ENCODE data around the gene TRAF3IP3. TPM values are rescaled to one million over a fixed set of nuclear protein-coding genes. Genes with fewer than 3 reads are reported as not detected.
"Not testable (repeated sequence)": the region's sequence is repeated elsewhere in the genome, so short reads cannot be mapped to it uniquely, and the experiment has no call there.

TRAF3IP3 gene
- total and polyA plus RNA-seq, 11 donors = 0.16 to 10.6 (median 0.75) TPM; not detected in 1

- DNase-seq (peak in 3 of 5 donors; percentile 52 to 57 (median 55)), ATAC-seq (peak; percentile 49 to 73 (median 64))
- Histone ChIP-seq H3K4me1 (peaks cover 4 to 49% (median 20%) of the 10 kb centered on the region in 12 donors), H3K36me3 (peaks cover 0 to 39% (median 3%) of the 10 kb centered on the region in 9 donors), H3K27ac (peak overlapping the region; percentile 58 to 90 (median 82)), H3K27me3 (no peaks in the 10 kb centered on the region), H3K4me3 (no peak overlapping the region), H3K9me3 (no peaks in the 10 kb centered on the region)
- intact Hi-C loops (cut with DNase I) = loop anchor here in 1 of 10 donors (5.0 kb wide), 1 partner anchor 40 kb away; the partner anchor contains the start of gene UTP25
- WGBS, 4 donors = 38 to 51% (median 47%) methylated on average over 2 of the region's 2 CpGs
- no peak for TF ChIP-seq CTCF (IDR thresholded peaks at IDR 0.05)
- no peak for TF ChIP-seq POLR2A (IDR thresholded peaks at IDR 0.05)
Observed at GRCh38 chr1:209787551-209787950, 31.7 kb downstream of the TRAF3IP3 start.

DNA sequence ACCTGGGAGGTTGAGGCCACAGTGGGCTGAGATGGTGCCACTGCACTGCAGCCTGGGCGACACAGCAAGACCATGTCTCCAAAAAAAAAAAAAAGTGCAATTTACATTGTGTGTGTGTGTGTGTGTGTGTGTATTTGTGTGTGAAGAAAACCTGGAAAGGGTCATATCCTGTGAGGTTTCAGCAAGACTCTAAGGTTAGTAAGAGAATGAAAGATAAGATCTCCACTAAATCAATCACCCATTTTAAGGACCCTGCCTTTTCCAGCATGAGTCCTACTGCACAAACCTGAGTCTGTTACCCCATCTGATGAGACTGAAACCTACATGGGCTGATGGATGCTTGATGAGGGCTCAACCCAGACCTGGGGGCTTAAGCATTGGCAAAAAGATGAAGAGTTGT lies 33.4 kb downstream of the TRAF3IP3 start:
- Histone ChIP-seq H3K9me3 (no peaks in the 10 kb centered on the region), H3K4me3 (no peak overlapping the region), H3K27me3 (no peaks in the 10 kb centered on the region), H3K27ac (no peak overlapping the region), H3K4me1 (peaks cover 0 to 37% (median 10%) of the 10 kb centered on the region in 12 donors), H3K36me3 (peaks cover 0 to 52% (median 3%) of the 10 kb centered on the region in 9 donors)
- ATAC-seq = no peak
- intact Hi-C loops (cut with DNase I) = loop anchor here in 1 of 10 donors (5.0 kb wide), 1 partner anchor 38 kb away; the partner anchor contains the start of gene UTP25
- no peak for DNase-seq
- TF ChIP-seq CTCF (IDR thresholded peaks at IDR 0.05) = no peak
- no peak for TF ChIP-seq POLR2A (IDR thresholded peaks at IDR 0.05)
- 71 to 94% (median 79%) methylated on average over 1 of the region's 1 CpG for WGBS, 4 donors

DNA sequence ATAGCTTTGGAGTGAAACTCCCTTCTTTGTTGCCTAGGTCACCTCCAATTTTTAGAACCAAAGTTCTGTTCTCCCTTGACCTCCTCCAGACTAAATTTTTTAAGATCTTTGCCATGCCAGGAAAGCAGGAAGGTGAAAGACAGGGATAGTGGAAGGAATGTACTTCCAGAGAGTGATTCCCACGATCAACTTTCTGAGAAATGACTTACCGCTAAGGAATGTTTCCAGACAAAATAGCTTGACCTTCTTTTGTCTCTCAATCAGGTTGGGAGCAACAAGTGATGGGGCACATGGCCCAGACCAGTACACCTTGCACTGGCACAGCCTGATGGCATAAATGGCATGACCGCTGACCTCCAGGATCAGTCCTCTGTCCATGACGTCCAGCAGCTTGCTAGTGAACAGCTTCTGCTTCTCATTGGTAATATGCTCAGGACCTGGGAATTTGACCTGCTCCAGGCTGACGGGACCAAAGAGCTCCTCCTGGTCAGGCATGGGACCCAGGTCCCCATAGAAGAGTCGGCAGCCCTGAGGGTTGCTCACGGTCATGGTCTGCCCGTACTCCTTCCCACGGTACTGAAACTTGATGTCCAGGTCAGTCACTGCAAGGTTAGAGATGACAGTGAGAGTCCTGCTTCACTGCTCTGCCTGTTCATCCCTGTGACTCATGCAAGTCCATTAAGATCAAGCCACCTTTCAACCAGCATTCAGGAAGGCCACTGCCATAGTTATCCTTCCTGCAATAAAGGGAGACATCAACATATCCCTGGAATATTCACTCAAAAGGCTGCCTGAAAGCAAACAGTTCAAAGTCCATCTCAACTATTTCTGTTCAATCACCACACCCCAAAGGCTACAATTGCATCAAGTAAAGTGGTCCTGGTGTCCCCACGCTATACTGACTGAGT lies 34.7 kb downstream of the TRAF3IP3 start:
- H3K36me3 ChIP-seq = peaks cover 0 to 55% (median 3%) of the 10 kb centered on the region in 9 donors
- no peak for TF ChIP-seq CTCF (IDR thresholded peaks at IDR 0.05)
- TF ChIP-seq POLR2A (IDR thresholded peaks at IDR 0.05) = no peak
- no peak overlapping the region for H3K4me3 ChIP-seq
- DNase-seq (no peak), ATAC-seq (no peak)
- intact Hi-C loops (cut with DNase I) = no loop called here
- 82 to 88% (median 84%) methylated on average over 9 to 10 of the region's 10 CpGs for WGBS, 4 donors
- H3K9me3 ChIP-seq = no peaks in the 10 kb centered on the region
- peak overlapping the region in 1 of 12 donors; percentile 20 for H3K27ac ChIP-seq
- H3K27me3 ChIP-seq = no peaks in the 10 kb centered on the region
- H3K4me1 ChIP-seq = peaks cover 0 to 27% (median 7%) of the 10 kb centered on the region in 12 donors

DNA sequence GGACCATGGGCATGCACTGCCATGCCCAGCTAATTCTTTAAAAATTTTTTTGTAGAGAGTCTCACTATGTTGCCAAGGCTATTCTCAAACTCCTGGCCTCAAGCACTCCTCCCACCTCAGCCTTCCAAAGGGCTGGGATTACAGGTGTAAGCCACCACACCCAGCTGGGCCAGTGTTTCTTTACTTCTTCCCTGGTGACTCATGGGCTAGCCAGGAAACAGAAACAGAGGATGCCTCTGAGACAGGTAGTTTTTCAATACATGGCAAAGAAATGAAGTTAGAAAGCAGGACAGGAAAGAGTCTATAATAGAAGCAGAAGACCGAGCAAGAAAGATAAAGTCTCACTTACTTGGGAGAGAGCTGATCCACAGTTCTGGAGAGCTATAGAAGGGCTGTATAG lies 36.1 kb downstream of the TRAF3IP3 start:
- Histone ChIP-seq H3K4me3 (no peak overlapping the region), H3K36me3 (peaks cover 0 to 55% (median 3%) of the 10 kb centered on the region in 9 donors), H3K9me3 (no peaks in the 10 kb centered on the region), H3K27me3 (no peaks in the 10 kb centered on the region), H3K27ac (no peak overlapping the region), H3K4me1 (peaks cover 0 to 19% (median 6%) of the 10 kb centered on the region in 12 donors)
- intact Hi-C loops (cut with DNase I) = no loop called here
- TF ChIP-seq POLR2A (IDR thresholded peaks at IDR 0.05) (no peak), CTCF (IDR thresholded peaks at IDR 0.05) (no peak)
- ATAC-seq = no peak
- 37 to 79% (median 58%) methylated on average over 1 of the region's 1 CpG for WGBS, 4 donors
- no peak for DNase-seq

DNA sequence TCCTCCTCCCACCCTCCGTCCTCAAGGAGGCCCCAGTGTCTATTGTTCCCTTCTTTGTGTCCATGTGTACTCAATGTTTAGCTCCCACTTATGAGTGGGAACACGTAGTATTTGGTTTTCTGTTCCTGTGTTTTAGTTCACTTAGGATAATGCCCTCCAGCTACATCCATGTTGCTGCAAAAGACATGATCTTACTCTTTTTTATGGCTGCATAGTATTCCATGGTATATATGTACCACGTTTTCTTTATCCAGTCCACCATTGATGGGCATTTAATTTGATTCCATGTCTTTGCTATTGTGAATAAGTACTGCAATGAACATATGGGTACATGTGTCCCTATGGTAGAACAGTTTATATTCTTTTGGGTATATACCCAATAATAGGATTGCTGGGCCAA lies 37.9 kb downstream of the TRAF3IP3 start:
- peaks cover 0 to 14% (median 0%) of the 10 kb centered on the region in 12 donors for H3K4me1 ChIP-seq
- intact Hi-C loops (cut with DNase I); H3K4me3 ChIP-seq; DNase-seq; ATAC-seq; H3K27me3 ChIP-seq; H3K9me3 ChIP-seq; H3K27ac ChIP-seq: not testable (repeated sequence)
- peaks cover 0 to 50% (median 2%) of the 10 kb centered on the region in 9 donors for H3K36me3 ChIP-seq
- WGBS, 4 donors = 80 to 90% (median 88%) methylated on average over 3 of the region's 3 CpGs
